ENCODE data around the gene SUPT3H.

GRCh38 chr6:45398075-45398813, 20.5 kb upstream of the SUPT3H start:
- TF ChIP-seq ZNF274 (IDR thresholded peaks at IDR 0.05; ENCODE audit: low read depth, low read length) (no peak), YY1 (IDR thresholded peaks at IDR 0.05; ENCODE audit: insufficient read depth, insufficient read length) (no peak), SUZ12 (IDR thresholded peaks at IDR 0.05; ENCODE audit: extremely low read depth, insufficient read depth, insufficient read length) (no peak)
